Dermis blood vessel endothelial cell (primary cell): ENCODE data around the gene OR2F2. TPM values are rescaled to one million over a fixed set of nuclear protein-coding genes. Genes with fewer than 3 reads are reported as not detected.

Experiments used
- DNase-seq: peaks from one replicate; pipeline ENCODE4 v3.0.0; 2010
- total RNA-seq: library from RNA; depleted of rRNA; stranded (reverse); fragments of >200 nt; gene quantifications from 2 replicates; pipeline ENCODE4 v1.2.3, GENCODE V29; 2014

OR2F2 gene
- total RNA-seq, 1 donor from 2014 or later: not detected

GRCh38 chr7:143979998-143980397 is 45.0 kb downstream of the OR2F2 start:
- no peak for DNase-seq

GRCh38 chr7:143980746-143981510 is 45.9 kb downstream of the OR2F2 start:
- DNase-seq: no peak

GRCh38 chr7:143983960-143984359 is 48.9 kb downstream of the OR2F2 start:
- no peak for DNase-seq

Other genes starting within 250 kb of the OR2F2 start
- gene CTAGE6, start 177.5 kb upstream of the OR2F2 start, total RNA-seq: 0.42 and 0.68 TPM in 2 replicates
- gene TCAF1, start 33.1 kb upstream of the OR2F2 start, total RNA-seq: 59.4 and 75.6 TPM in 2 replicates
- gene OR2F1, start 19.6 kb downstream of the OR2F2 start, total RNA-seq: not detected in 2 replicates
- not detected in 2 replicates for gene OR6B1, start 65.1 kb downstream of the OR2F2 start, total RNA-seq
- not detected in 2 replicates for gene OR2A5, start 113.7 kb downstream of the OR2F2 start, total RNA-seq
- gene OR2A25, start 134.6 kb downstream of the OR2F2 start, total RNA-seq: not detected in 2 replicates
- gene OR2A12, start 151.0 kb downstream of the OR2F2 start, total RNA-seq: not detected in 2 replicates
- not detected in 2 replicates for gene OR2A2, start 174.3 kb downstream of the OR2F2 start, total RNA-seq
- gene OR2A14, start 187.9 kb downstream of the OR2F2 start, total RNA-seq: not detected in 2 replicates
- 0.17 TPM in 1 of 2 replicates, not detected in the other for gene CTAGE4, start 248.2 kb downstream of the OR2F2 start, total RNA-seq